GM12878 (cell line): ENCODE data around the gene ASMTL. TPM values are rescaled to one million over a fixed set of nuclear protein-coding genes. Genes with fewer than 3 reads are reported as not detected.

Experiments used
- BACH1 ChIP-seq: fragments of 450-650 bp; IDR thresholded peaks from 2 replicates; pipeline ENCODE4 v1.6.1; 2017; ENCODE audit warnings: mild to moderate bottlenecking, borderline replicate concordance
- BRCA1 ChIP-seq: IDR thresholded peaks from 2 replicates; pipeline ENCODE4 v1.6.1; 2011; ENCODE audit warnings: low read depth, low read length, improper control_type of control experiment
- EZH2 ChIP-seq: IDR thresholded peaks from 2 replicates; pipeline ENCODE4 v1.6.1; 2012; ENCODE audit warnings: low read depth, mild to moderate bottlenecking, control low read depth, inconsistent platforms, low read length, borderline replicate concordance; ENCODE audit not compliant: control insufficient read depth
- MYB ChIP-seq: fragments of 150-350 bp; IDR thresholded peaks from 2 replicates; pipeline ENCODE4 v1.6.1; 2014; ENCODE audit warnings: mild to moderate bottlenecking, low read depth, low read length, borderline replicate concordance
- MYC ChIP-seq: IDR thresholded peaks from 2 replicates; pipeline ENCODE4 v1.6.1; 2011; ENCODE audit warnings: mild to moderate bottlenecking, low read length, moderate library complexity, inconsistent platforms; ENCODE audit not compliant: insufficient read depth, insufficient replicate concordance, insufficient read length, severe bottlenecking
- PAX5 ChIP-seq: IDR thresholded peaks from 2 replicates; pipeline ENCODE4 v1.6.1; 2011; ENCODE audit warnings: low read depth, low read length, borderline replicate concordance
- SMC3 ChIP-seq: IDR thresholded peaks from 2 replicates; pipeline ENCODE4 v1.6.1; 2011; ENCODE audit warnings: low read length, improper control_type of control experiment, borderline replicate concordance
- ZNF274 ChIP-seq: IDR thresholded peaks from one replicate; pipeline ENCODE4 v1.8.0; 2011; ENCODE audit not compliant: insufficient read length, insufficient read depth
- ZSCAN29 ChIP-seq: fragments of 450-650 bp; IDR thresholded peaks from 2 replicates; pipeline ENCODE4 v1.6.1; 2017; ENCODE audit warnings: mild to moderate bottlenecking, moderate library complexity
- polyA plus RNA-seq, 11 experiments: library from polyadenylated mRNA; depleted of rRNA in 4 of 11; unstranded in 6 of 11; stranded (reverse) in 5 of 11; fragments of >200 nt; fragmentation: Nextera tagmentation in 4 of 11; fragmentation: Illumina TruSeq in 1 of 11; extraction: Ambion mirVana in 4 of 11; extraction: Trizol in 1 of 11; gene quantifications; 1 replicate in 1 of 11; 2 replicates in 10 of 11; pipeline versions ENCODE4 v1.2.1 to v1.2.3, GENCODE V29; 2011 to 2016; ENCODE audit warnings: inconsistent platforms in 2 of 11, missing spikeins in 2 of 11, low read depth in 1 of 11
- total RNA-seq, 4 experiments: library from RNA; depleted of rRNA in 3 of 4; stranded (reverse); fragments of >200 nt in 3 of 4; fragmentation: Illumina TruSeq in 1 of 4; extraction: Trizol in 1 of 4; gene quantifications; 2 replicates each; pipeline versions ENCODE4 v1.2.1 to v1.2.3, GENCODE V29; 2013 to 2021
- TF ChIP-seq, protein P1 (sequence below): IDR thresholded peaks from 2 replicates; pipeline ENCODE4 v1.6.1; 2012; ENCODE audit warnings: low read depth, low read length, improper control_type of control experiment
- TF ChIP-seq, protein P2 (sequence below): fragments of 450-650 bp; formaldehyde crosslinking; IDR thresholded peaks from 2 replicates; pipeline ENCODE4 v1.4.0; 2020; ENCODE audit warnings: mild to moderate bottlenecking, moderate library complexity
- TF ChIP-seq, protein P3 (sequence below): fragments of 450-650 bp; IDR thresholded peaks from 2 replicates; pipeline ENCODE4 v1.6.1; 2017; ENCODE audit warnings: mild to moderate bottlenecking, moderate library complexity
- TF ChIP-seq, protein P4 (sequence below): fragments of 450-650 bp; IDR thresholded peaks from 2 replicates; pipeline ENCODE4 v1.6.1; 2017; ENCODE audit warnings: borderline replicate concordance

The ASMTL gene
- total and polyA plus RNA-seq, 10 of the 15 experiments (the other 5 are each of a cell fraction or from before 2014, with no cell fraction given) = 1.6 to 51.9 (median 32.1) TPM

DNA sequence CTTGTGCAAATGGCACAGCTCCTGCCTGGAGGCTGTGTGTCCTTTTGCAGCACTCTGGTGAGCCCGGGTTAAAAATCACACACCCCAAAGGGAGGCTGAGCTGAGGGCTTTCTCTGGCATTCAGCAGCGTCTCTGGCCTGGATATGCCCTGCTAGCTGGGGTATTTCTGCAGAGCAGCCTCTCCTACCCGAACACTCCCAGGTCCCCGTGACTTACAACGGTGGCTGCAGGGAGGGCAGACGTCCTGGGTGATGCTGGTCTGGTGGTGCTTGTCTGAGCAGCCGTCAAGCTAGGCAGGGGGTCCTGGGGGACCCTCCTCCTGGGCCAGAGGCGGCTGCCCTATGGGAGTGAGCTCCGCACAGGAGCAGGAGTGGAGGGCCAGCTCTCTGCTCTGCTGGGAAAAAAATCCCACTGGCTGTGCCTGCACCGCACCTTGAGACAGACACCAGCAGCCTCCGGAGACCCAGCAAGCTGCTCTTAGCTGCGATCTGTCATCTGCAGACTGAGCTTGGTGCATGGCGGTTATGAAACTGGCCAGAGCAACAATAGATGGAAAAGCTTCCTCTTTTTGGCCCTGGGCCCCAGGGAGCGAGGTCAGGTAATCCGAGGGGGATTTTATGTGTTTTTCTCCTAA, 41.3 kb upstream of the ASMTL start (continued):
- TF ChIP-seq EZH2 (no peak), ZNF274 (no peak), BRCA1 (no peak), BACH1 (0 out of 2 replicates have a peak, but pooled peaks have one; percentile 41), PAX5 (0 out of 2 replicates have a peak, but pooled peaks have one; percentile 9), MYB (no peak), SMC3 (no peak), MYC (no peak), ZSCAN29 (no peak)
- TF ChIP-seq, protein P1, sequence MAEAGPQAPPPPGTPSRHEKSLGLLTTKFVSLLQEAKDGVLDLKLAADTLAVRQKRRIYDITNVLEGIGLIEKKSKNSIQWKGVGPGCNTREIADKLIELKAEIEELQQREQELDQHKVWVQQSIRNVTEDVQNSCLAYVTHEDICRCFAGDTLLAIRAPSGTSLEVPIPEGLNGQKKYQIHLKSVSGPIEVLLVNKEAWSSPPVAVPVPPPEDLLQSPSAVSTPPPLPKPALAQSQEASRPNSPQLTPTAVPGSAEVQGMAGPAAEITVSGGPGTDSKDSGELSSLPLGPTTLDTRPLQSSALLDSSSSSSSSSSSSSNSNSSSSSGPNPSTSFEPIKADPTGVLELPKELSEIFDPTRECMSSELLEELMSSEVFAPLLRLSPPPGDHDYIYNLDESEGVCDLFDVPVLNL = no peak
- TF ChIP-seq, protein P2, sequence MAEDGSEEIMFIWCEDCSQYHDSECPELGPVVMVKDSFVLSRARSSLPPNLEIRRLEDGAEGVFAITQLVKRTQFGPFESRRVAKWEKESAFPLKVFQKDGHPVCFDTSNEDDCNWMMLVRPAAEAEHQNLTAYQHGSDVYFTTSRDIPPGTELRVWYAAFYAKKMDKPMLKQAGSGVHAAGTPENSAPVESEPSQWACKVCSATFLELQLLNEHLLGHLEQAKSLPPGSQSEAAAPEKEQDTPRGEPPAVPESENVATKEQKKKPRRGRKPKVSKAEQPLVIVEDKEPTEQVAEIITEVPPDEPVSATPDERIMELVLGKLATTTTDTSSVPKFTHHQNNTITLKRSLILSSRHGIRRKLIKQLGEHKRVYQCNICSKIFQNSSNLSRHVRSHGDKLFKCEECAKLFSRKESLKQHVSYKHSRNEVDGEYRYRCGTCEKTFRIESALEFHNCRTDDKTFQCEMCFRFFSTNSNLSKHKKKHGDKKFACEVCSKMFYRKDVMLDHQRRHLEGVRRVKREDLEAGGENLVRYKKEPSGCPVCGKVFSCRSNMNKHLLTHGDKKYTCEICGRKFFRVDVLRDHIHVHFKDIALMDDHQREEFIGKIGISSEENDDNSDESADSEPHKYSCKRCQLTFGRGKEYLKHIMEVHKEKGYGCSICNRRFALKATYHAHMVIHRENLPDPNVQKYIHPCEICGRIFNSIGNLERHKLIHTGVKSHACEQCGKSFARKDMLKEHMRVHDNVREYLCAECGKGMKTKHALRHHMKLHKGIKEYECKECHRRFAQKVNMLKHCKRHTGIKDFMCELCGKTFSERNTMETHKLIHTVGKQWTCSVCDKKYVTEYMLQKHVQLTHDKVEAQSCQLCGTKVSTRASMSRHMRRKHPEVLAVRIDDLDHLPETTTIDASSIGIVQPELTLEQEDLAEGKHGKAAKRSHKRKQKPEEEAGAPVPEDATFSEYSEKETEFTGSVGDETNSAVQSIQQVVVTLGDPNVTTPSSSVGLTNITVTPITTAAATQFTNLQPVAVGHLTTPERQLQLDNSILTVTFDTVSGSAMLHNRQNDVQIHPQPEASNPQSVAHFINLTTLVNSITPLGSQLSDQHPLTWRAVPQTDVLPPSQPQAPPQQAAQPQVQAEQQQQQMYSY = no peak
- TF ChIP-seq, protein P3, sequence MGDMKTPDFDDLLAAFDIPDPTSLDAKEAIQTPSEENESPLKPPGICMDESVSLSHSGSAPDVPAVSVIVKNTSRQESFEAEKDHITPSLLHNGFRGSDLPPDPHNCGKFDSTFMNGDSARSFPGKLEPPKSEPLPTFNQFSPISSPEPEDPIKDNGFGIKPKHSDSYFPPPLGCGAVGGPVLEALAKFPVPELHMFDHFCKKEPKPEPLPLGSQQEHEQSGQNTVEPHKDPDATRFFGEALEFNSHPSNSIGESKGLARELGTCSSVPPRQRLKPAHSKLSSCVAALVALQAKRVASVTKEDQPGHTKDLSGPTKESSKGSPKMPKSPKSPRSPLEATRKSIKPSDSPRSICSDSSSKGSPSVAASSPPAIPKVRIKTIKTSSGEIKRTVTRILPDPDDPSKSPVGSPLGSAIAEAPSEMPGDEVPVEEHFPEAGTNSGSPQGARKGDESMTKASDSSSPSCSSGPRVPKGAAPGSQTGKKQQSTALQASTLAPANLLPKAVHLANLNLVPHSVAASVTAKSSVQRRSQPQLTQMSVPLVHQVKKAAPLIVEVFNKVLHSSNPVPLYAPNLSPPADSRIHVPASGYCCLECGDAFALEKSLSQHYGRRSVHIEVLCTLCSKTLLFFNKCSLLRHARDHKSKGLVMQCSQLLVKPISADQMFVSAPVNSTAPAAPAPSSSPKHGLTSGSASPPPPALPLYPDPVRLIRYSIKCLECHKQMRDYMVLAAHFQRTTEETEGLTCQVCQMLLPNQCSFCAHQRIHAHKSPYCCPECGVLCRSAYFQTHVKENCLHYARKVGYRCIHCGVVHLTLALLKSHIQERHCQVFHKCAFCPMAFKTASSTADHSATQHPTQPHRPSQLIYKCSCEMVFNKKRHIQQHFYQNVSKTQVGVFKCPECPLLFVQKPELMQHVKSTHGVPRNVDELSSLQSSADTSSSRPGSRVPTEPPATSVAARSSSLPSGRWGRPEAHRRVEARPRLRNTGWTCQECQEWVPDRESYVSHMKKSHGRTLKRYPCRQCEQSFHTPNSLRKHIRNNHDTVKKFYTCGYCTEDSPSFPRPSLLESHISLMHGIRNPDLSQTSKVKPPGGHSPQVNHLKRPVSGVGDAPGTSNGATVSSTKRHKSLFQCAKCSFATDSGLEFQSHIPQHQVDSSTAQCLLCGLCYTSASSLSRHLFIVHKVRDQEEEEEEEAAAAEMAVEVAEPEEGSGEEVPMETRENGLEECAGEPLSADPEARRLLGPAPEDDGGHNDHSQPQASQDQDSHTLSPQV = no peak
- TF ChIP-seq, protein P4, sequence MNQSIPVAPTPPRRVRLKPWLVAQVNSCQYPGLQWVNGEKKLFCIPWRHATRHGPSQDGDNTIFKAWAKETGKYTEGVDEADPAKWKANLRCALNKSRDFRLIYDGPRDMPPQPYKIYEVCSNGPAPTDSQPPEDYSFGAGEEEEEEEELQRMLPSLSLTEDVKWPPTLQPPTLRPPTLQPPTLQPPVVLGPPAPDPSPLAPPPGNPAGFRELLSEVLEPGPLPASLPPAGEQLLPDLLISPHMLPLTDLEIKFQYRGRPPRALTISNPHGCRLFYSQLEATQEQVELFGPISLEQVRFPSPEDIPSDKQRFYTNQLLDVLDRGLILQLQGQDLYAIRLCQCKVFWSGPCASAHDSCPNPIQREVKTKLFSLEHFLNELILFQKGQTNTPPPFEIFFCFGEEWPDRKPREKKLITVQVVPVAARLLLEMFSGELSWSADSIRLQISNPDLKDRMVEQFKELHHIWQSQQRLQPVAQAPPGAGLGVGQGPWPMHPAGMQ = no peak
